GM19238 (cell line): ENCODE measurements around the gene TSPOAP1.

Source experiments
- DNase-seq: peaks from one replicate; pipeline ENCODE4 v3.0.0; 2011; ENCODE audit warnings: low spot score; ENCODE audit not compliant: insufficient read length

Gene TSPOAP1

DNA sequence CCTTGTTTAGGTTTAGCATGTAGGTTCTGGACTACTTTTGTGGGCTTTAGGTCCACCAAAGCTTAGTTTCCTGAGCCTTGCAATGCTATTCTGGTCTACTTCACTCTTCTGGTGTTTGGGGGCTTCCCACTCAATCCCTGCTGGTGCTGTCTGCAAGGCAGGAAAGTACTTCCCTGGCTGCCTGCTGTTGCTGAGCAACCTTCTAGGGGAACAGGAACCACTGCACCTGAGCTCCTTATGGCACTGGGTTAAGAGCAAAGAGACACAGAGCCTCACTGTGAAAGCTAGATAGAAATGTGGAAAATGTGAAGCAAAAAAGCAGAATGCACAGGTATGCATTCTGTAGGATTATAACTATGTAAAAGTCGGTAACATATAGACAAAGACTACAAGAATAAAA is 64.8 kb downstream of the TSPOAP1 start:
- no peak for DNase-seq

DNA sequence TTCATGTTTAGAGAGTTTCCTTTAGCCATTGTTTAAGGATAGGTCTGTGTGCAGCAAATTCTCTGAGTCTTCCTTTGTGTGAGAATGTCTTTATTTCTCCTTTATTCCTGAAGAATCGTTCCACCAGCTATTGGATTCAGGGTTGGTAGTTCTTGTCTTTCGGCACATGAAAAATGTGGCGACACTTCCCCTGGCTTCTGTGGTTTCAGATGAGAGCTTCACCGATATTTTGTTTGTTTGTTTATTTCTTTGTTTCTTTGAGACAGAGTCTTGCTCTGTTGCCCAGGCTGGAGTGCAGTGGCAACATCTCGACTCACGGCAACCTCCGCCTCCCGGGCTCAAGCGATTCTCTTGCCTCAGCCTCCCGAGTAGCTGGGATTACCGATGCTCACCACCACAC is 66.4 kb downstream of the TSPOAP1 start:
- DNase-seq = no peak

DNA sequence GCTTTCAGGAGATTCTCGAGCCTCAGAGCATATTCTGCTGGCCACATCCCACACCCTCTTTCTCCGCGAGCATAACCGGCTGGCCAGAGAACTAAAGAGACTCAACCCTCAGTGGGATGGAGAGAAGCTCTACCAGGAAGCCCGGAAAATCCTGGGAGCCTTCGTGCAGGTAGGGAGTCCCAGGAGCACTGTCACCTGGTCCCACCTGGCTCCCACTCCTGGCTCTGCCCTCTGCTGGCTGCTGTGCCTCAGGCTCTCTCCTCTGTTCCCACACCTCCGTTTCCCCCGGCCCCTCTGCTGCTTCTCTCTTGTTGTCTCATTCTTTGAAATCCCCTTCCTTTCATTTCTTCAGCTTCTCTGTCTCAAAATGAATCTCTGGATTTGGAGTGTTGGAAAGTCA is 73.8 kb downstream of the TSPOAP1 start:
- no peak for DNase-seq

DNA sequence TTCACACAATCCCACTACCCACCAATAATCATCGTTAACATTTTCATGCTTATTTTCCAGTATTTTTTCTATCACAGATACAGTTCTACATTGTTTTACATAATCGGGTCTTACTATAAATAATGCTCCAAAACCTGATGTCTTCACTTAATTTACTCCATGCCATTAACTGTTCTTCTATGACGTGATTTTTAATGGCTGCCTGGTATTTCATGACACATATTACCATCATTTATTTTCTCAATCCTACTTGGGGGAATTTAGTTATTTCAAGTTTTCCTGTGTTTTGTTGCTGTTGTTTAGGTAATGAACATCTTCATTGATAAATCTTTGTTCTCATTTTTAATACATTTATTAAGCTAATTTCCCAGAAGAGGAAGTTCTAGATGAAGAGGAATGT is 75.5 kb downstream of the TSPOAP1 start:
- DNase-seq = no peak

DNA sequence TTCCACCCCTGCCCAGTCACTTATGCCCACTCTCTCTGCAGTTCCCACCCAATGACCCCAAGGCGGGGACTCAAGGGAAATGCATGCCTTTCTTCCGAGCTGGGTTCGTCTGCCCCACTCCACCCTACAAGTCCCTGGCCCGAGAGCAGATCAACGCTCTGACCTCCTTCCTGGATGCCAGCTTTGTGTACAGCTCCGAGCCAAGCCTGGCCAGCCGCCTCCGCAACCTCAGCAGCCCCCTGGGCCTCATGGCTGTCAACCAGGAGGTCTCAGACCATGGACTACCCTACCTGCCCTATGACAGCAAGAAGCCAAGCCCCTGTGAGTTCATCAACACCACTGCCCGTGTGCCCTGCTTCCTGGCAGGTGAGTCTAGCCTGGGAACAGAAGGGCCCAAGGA is 76.5 kb downstream of the TSPOAP1 start:
- no peak for DNase-seq
